NCI-H1092 (cell line): Measurements from ENCODE around the gene SAMHD1.

Experiments used
- DNase-seq: peaks from one replicate; lab custom pipeline; 2025; lab: John Stamatoyannopoulos, UW

SAMHD1 gene

DNA sequence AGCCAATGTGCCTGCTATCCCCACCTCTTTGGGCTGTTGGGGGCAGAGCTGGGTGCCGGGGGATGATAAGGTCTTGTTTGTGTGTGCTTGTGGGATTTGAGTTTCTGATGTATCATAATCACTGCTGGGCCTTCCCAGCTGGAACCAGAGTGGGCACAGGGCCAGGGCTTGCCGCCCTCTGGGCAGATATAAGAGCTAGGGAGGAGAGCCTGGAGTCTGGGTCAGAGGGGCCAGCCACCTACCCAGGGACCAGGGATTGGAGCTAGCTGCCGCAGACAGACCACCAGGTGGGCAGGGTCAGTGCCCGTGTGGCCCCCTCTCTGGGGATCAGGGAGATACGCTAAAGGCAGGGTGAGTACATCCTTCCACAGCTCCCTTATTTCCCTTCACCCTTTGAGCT, 78.7 kb downstream of the SAMHD1 start:
- peak; percentile 20 for DNase-seq

DNA sequence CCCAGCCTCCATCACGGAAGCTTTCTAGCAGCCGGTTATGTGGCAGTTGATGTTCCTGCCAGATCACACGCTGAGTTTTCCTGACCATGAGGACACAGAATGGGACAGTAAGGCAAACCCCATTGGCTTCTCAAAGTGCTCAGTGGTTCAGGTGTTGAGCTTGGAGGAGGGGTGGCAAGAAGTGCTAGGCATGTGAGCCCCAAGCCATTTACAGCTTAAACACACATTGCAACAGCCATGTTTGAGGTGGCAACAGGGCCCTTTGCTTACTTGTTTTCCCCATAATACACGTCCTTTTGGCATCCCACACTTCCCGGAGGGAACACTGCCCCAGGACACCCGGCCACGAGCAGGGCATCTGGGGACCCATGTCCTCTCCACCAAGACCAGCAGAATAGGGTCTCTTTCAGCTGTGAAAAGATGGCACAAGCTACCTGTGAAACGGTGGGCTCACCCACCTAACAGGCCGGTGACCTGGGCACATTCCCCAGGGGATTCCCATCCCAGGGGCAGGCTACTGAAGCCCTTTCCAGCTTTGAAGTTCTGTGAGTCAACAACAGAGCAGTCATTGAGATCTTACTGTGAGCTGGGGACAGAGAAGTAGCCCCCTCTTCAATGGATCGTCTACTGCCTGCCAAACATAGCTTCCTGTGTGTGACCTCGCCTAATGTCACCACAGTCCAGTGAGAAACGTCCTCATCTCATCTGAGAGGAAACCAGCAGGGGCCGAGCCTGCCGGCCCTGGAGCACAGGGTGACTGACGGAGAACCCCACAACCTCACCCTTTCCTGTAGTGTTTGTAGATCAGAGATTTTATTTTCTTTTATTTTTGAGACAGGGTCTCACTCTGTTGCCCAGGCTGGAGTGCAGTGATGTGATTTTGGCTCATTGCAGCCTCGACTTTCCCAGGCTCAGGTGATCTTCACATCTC, 79.6 kb downstream of the SAMHD1 start:
- DNase-seq = no peak

DNA sequence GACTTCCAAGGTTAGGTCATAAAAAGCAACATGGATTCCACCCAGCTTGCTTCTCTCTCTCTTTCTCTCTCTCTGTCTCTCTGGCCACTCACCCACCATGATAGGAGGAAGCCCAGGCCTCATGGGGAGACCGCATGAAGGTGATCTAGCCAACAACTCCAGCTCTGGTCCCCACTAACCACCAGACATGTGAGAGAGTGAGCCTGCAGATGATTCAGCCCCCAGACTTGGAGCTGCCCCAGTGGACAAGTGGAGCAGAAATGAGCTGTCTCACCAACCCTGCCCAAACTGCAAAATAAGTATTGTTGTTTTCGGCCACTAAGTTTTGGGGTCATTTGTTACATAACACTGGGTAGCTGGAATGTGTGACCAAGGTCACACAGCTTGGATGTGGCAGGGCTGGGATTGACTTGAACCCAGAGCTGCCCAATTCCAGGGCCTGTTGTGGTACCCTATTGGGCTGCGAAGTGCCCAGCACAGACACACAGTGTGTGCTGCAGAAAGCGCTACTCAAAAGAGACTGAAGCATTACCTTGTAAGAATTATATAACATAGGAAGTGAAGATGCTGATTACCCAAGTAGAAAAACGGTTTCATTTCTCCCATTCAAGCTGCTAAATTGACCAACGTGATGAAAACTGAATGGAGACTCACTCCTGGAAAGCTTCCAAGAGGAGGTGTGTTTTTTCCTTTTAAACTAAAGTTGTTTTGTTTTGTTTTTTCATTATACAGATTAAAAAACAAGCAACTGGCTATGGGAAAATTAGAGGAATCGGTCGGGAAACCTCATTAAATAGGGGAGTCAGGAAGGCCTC, 84.6 kb downstream of the SAMHD1 start:
- DNase-seq = no peak

DNA sequence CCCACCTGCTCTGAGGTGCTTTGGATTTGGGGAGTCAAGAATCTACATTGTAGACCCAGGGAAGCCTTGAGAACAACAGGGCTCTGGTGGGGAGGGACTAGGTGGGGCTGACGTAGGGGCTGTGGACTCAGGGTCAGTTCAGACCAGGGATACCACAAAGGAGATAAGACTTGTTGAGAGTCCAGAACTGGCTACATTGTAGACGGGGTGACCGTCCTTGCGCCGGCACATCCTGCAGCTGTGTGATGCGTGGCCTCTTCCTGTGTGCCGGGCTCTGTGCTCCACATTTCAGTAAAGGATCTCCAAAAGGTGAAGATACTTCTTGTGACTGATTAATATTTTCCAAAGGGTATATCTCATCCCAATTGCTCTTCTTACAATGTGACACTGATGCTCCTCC, 85.3 kb downstream of the SAMHD1 start:
- DNase-seq = no peak

DNA sequence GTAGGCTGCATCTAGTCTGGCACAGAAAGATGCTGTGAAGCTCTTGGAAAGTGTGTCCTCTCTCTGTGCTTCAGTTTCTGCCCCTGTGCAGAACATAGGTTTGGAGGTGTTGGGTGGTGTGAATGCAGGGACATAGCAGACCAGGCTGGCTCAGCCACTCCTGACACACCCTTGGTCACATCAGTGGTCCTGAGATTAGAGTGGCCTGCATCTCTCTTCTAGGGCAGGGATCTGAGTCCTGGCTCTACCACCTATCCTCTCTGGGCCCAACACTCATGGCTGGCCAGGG, 85.7 kb downstream of the SAMHD1 start:
- DNase-seq = no peak

DNA sequence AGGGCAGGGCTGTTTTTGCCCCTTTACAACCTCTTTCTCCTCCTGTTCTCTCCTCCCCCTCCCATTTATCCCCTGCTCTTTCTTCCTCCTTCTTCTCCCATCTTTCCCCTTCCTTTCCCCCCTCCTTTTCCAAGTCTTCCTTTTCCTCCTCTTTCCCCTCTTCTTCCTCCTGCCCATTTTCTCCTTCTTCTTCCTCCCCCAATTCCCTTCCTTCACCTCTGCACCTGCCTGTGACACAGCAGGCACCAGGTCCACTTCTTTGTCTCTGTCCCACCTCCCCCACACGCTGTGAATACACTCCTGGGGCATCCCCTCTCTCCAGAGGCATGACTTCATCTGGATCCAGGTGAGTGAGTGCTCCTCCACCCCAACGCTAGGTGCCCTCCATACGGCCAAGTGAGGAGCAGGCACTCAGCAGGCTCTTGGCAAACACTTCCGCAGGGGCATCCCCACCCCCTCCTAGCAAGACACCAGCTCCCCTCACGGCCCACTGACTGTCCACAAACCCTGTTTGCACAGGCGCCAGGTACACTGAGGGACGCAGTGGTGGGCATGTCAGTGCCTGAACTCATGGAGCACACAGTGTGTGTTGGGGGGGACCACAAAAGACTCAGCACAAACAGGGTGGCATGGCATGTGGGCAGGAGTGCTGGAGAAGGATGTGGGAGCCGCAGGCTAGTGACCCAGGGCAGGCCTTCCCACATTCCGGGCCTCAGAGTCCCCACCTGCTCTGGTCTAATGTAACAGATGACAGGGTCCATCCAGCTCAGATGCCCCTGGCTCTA, 86.2 kb downstream of the SAMHD1 start:
- no peak for DNase-seq

DNA sequence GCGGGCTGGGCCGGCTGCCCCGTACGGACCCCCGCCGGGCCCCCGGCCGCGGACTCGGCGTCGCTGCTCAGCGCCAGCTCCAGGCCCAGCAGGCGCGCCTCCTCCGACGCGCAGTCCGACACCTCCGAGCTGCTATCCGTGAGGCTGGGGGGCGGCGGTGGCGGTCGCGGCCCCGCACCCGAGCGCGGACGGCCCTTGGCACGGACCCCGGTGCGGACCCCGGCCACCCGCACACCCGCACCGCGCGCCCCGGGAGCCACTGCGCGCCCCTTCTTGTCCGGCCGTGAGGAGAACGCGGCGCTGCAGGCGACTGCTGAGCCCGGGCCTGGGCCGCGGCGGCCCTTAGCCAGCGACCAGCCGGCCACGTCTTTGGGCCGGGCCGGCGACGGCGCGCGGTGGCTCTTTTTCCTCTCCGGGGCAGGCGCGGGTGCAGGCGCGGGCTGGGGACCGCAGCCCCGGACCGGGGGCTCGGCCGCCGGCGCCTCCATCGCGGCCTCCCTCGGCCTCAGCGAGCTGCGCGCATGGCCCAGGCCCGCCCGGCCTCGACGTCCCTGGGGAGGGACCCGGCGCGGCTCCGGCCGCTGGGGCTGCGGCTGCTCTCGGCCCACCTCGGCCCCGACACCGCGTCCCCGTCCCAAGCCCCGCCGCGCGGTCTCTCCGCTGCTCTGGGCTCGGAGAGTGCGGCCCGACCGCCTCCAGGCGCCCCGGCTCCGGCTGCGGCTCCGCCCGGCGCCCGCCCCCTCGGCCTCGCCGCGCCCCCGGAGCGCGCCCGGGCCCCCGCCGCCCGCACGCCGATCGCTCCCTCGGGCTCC, 88.4 kb downstream of the SAMHD1 start:
- no peak for DNase-seq

DNA sequence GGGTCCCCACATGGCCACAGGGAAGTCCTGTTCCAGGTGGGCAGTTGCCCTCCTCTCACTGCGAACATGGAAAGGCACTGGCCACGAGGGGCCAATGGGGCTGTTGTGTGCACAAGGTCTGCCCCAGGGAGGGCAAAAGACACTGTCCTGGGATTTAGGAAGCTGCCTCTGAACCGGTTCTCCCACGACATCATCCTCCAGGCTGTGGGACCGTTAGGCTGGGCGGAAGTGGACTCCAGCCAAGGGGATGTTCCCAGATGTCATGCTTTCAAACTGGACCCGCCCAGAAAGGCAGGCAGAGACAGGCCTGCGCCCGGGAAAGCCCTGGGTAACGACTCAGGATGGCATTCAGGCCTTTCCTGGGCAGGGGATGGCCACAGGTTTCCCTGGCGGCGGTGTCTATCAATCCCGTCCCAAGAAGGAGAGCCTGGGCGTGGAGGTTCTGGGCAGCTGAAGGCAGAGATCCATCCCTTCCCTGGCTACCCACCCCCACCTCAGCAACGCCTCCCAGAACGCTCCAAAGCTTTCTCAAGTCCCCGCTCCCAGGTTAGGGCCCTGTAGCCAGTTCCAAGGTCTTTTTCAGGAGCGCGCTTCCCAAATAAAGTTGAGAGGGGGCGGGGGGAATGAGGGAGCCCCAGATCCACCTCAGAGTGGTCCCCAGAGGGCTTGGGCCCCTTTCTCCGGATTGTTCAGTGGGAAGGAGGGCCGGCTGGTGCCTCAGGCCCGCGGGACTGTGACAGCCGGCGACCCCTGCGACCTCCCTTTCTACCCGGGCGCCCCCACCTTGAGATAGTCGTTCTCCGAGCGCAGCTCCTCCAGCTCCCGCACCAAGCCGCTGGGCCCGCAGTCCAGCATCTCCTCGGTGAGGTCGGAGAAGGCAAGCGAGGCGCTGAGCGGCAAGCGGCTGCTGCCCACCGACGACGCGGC, 89.4 kb downstream of the SAMHD1 start:
- DNase-seq = peak; percentile 55

DNA sequence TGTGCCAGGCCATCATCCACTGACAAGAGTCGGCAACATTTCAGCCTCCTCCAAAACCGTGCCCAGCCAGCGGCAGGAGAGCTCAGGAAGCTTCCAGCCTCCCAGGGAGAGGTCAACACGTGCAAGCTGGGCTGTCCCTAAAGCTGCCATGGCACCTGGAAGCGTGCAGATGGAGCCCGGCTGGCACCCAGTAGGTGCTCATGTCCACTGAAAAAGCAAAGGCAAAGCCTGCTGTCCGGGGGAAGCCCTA, 90.0 kb downstream of the SAMHD1 start:
- no peak for DNase-seq

DNA sequence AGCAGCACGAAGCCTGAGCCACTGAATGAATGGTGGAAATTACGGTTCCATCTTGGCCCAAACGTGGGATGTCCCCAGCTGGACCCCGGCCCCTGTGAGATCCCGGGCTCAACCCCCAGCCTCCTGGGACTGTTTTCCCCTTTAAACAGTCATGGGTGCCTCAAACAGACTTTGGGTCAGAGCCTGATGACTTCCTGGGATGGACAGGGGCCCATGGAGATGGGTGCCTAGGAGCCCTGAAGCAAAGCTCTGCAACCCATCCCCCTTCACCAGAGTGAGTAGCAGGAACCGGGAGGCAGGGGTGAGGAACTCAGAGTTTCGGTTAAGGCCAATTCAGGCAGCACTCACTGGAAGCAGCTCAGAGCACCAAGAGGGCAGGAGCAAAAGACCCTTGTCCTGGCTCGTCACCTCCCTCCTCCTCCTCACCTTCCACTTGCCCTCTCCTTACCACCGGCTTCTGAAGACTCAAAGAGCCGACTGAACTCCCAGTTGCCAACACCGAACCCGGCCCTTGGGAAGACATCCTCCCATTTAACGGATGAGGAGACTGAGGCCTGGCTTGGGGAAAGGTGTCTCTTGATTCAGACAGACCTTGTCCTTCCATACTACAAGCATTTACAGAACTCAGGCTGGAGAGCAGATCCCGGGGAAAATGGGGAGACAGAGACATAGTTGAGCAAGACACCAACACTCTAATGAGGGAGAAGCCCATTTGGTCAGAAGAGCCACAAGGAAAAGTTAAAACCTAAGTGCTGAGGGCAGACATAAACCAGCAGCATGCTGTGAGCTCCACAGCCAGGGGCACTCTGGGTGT, 90.5 kb downstream of the SAMHD1 start:
- DNase-seq = no peak

DNA sequence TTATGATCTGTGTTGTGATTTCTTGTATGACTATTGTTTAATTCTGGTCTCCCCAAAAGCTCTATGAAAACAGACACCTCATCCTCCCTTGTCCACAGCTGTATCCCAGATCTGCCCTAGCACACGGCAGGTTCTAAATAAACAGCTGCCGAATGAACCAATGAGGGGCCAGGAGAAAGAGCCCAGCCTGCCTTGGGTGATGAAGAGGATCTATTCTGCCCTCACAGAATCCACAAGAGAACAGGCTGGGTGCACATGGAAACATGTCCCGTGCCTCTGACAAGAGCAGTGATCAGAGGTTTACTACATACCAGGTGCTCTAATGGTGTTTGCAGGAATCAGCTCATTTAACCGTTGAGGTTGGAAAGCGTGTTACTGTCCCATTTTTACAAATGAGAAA, 91.2 kb downstream of the SAMHD1 start:
- DNase-seq = no peak

DNA sequence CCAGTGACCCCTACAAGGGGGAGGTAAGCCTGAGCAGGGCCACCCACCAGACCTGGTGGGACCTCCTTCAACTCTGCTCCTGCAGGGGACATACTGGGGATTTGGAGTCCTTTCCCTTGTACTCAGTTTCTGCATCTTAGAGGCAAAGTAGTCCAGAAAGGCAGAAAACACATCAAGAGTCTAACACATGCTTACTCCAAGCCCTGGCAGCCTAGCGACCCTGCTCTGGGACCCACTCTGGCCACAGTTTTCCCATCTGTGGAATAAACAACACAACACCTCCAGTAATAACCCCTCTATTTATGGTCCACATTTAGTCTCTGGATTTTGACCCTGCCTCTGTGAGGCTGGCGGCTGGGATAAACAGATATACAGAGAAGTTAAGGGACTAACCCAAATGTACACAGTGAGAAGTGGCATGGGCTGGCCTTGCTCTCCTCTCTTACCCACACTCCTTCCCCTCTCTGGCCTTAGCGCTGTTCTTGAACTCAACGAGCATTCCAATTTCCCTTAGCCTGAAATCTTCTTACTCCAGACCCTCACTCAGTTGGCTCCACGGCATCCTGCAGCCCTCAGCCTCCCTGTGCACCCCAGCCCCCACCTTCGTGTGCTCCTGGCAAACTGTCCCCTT, 91.7 kb downstream of the SAMHD1 start:
- DNase-seq = no peak

DNA sequence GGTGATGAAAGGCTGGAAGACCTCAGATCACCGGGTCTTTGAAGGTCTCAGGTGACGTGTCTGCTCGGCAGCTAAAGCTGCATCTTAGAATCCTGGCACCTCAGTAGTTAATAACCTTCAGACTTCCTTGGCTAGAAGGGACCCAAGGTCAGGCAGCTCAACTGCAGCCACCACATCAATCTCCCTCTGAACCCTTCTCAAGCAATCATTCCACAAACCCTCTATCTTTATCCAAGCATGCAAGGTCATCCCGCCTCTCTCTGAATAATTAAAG, 92.3 kb downstream of the SAMHD1 start:
- DNase-seq = no peak

DNA sequence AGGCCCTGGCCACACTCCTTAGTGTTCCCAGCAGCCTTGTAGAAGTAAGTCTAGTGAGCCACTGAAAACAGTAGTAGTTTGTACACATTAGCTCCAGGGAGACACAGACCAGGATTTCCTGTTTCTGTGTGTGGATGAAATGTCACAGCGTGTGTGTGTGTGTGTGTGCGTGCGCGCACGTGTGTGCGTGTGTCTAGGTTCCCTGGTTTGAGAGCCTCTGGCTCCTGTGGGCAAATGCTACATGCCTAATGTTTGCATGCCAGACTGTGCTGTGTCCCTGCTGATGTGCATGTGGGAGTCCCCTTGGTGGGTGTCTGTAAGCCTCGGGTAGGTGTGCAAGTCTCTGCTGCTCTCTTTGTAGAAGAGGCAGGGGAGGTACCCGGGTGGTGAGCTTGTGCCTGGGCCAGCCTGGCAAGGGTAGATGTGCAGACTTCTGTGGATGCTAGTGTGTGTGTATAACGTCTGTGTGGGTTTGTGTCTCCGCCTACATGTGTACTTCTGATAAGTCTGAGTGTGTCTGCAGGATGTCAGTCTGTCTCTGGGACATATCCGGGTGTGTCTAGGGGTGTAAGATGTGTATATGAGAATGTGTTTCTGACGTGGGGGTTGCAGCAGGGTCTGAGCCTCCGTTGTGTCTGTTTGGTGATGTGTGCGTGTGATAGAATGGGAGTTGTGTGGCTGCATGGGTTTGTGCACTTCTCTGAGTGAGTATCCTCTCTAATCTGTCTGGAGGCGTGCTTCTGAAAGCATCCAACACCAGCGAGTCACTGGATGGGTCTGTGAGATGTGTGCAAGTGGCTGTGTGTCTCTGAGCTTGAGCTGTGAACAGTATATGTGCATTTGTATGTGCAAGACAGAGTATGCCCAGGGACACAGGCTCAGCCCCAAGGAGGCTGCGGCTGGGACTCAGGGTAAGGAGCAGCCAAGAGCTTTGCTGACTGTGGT, 94.5 kb downstream of the SAMHD1 start:
- no peak for DNase-seq

DNA sequence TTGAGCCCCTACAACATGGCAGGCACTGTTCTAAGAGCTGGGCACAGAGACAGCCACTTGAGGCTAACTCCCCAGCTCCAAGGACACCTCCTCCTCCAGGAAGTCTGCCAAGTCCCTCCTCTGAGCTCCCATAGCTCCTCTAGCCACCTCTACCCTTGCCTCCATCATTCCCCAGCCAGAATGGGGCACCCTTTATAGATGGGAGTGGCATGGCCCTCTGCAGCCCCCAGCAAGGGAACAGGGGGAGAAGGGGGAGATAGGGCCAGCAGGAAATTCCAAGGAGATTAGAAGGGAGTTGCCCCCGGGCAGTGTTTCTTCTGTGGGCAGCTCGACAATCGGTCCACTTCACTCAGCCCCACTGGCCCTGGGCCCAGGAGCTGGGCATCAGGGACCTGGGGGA, 95.3 kb downstream of the SAMHD1 start:
- no peak for DNase-seq

DNA sequence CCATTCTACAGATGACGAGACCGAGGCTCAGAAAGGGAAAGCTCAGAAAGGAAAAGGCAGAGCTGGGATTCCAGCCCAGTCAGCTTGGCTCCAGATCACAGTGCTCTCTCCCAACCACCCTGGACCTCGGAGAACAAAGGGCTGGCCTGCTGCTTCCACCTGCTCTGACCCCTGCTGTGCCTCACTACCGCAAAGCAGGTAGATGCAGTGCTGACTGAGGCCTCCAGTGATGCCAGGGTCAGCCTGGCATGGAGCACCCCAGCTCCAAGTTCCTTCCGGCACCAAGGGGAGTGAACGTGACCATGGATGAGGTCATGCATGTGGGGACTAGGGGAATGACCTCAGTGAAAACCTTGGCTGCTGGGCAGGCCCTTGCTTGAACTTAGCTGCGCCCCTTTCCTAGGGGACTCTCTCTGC, 96.3 kb downstream of the SAMHD1 start:
- DNase-seq = no peak

DNA sequence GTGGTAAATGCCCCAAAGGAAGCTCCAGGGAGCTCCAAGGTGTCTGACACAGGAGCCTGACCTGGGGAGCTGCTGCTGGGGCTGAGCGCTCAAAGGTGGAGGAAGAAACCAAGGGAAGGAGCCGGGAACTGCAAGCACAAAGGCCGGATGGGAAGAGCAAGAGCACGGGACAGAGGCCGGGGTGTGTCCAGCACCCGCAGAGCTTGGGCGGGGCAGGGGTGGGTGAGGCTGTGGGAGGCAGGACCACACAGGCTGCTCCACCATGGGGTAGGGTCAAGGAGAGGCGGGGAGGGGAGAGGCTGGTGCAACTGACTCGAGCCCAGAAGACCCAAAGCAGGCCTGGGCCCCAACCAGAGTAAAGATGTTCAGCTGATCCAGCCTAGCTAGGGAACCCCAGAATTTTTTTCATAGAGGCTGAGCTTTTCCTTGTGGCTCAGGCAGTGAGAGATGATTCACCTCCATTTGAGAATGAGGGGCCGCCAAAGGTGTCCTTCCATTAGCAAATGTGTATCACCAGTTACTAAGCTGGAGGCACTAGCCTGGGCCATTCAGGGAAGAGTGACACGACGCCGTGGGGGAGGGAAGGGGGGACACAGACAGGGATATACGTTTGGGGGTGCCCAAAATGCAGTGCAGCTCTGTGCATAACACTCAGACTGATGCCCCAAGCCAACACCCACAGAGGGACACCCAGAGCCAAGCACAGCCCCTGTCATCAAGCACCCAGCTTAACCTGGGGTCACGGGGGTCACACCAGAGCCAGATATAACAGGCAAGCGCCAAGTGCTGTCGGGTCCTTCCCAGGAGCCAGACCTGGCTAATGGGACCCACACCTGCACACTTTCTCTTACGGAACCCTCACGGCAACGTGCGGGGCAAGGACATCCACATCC, 96.9 kb downstream of the SAMHD1 start:
- DNase-seq = no peak

DNA sequence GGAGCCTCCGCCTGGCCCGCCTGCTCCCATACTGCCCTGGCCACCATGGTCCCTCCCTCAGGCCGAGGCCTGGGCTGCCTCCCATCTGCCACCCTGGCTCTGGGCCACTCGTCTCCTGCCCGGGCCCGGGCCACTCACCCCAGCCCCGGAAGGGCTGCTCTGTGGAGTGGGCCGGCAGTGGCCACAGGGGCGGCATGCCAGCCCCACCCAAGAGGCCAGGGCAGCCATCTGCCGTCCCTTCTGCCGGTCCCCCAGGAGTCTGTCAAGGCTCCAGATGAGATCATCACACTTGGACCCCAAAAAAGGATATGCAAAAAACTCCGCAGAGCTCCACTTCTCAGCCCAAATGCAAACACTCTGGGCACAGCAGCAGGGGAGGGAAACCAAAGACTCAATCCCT, 99.3 kb downstream of the SAMHD1 start:
- no peak for DNase-seq
